ENCODE data around the gene RCAN1. TPM values are rescaled to one million over a fixed set of nuclear protein-coding genes. Genes with fewer than 3 reads are reported as not detected.

RCAN1 gene
- total RNA-seq, 1 experiment from 2014 or later, result 2.5 TPM

DNA sequence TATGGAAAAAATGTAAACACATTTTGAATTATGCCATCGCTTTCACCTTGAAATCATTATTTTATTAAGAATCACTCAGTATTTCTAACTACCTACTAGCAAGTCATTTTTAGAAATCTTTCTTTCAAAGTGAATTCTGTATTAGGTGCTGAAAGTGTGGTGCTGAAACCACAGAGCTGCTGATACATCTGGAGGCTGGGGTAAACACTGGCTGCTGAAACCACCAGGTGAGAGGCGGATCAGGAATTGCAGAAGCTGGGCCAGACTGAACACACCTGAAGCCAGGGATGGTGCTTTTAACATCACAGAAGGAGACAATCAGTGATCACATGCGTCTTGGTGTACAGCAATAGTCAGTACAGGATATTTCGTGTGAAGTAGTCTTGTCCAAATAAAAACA, 60.7 kb downstream of the RCAN1 start:
- H3K4me2 ChIP-seq (ENCODE audit: low read depth, low read length, poor library complexity, severe bottlenecking), result no peak overlapping the region
- no peak overlapping the region for H3K4me3 ChIP-seq (ENCODE audit: low read length)
- no peak for DNase-seq
- H3K9me3 ChIP-seq (ENCODE audit: low read length), result no peaks in the 10 kb centered on the region
- H3K79me2 ChIP-seq (ENCODE audit: low read length), result no peaks in the 10 kb centered on the region
- no peak overlapping the region for H3K9ac ChIP-seq (ENCODE audit: low read length)
- no peak overlapping the region for H3K27ac ChIP-seq (ENCODE audit: low read length)
- no peaks in the 10 kb centered on the region for H3K36me3 ChIP-seq (ENCODE audit: insufficient read depth, low read length)
- no peaks in the 10 kb centered on the region; the same call in 1 of the 2 replicates for H4K20me1 ChIP-seq (ENCODE audit: insufficient read depth, low read depth, low read length)
- H3K27me3 ChIP-seq (ENCODE audit: low read length), result no peaks in the 10 kb centered on the region
- no peaks in the 10 kb centered on the region for H3K4me1 ChIP-seq (ENCODE audit: low read length)
- H2AFZ ChIP-seq (ENCODE audit: low read length), result no peak overlapping the region
- no peaks in the 10 kb centered on the region for H3K9me2 ChIP-seq (replicated peaks; ENCODE audit: insufficient read depth, low read length)

DNA sequence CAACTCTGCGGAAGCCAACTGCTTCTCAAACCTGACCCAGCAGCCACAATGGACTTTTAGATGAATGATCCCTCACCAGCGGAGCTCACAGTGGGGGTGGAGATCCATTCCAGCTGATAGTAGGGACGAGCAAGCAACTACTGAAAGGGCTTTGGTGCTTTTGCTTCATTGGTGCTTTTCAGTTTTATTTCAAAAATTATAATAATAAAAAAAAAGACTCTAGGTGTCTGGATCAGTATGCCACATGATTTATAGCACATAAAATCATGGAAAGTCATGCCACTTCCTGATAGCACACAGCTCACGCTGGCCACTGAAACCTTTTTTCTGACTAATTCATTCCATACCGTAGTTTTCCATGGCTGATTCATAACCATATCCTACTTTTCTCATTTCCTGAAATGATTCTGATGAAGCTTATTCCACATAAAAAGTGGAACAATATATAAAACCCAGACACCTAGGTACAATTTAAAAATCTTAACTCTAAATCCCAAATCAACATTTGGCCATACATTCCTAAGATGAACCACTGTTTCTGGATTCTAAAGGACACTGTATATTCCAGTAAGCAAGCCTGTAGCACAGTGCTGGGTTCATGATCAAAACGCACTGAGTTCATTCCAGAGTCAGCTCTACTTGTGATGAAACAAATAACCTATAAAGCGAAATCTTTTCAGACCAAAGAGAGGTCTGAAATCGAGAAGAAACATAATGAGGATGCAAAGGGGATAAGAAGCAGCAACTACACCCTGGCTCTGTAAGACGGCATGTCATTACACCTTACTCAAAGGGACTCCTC, 61.6 kb downstream of the RCAN1 start:
- Histone ChIP-seq H3K4me3 (ENCODE audit: low read length) (no peak overlapping the region), H3K36me3 (ENCODE audit: insufficient read depth, low read length) (no peaks in the 10 kb centered on the region), H3K9me2 (replicated peaks; ENCODE audit: insufficient read depth, low read length) (no peaks in the 10 kb centered on the region), H3K79me2 (ENCODE audit: low read length) (no peaks in the 10 kb centered on the region), H3K4me2 (ENCODE audit: low read depth, low read length, poor library complexity, severe bottlenecking) (no peak overlapping the region), H3K27ac (ENCODE audit: low read length) (no peak overlapping the region), H3K9ac (ENCODE audit: low read length) (no peak overlapping the region), H3K9me3 (ENCODE audit: low read length) (no peaks in the 10 kb centered on the region), H4K20me1 (ENCODE audit: insufficient read depth, low read depth, low read length) (no peaks in the 10 kb centered on the region; the same call in 1 of the 2 replicates), H3K4me1 (ENCODE audit: low read length) (no peaks in the 10 kb centered on the region), H2AFZ (ENCODE audit: low read length) (no peak overlapping the region), H3K27me3 (ENCODE audit: low read length) (no peaks in the 10 kb centered on the region)
- no peak for DNase-seq

- Histone ChIP-seq H3K9ac (ENCODE audit: low read length) (no peak overlapping the region), H2AFZ (ENCODE audit: low read length) (no peak overlapping the region)
Measured at GRCh38 chr21:34552360-34553098, 62.4 kb downstream of the RCAN1 start.

DNA sequence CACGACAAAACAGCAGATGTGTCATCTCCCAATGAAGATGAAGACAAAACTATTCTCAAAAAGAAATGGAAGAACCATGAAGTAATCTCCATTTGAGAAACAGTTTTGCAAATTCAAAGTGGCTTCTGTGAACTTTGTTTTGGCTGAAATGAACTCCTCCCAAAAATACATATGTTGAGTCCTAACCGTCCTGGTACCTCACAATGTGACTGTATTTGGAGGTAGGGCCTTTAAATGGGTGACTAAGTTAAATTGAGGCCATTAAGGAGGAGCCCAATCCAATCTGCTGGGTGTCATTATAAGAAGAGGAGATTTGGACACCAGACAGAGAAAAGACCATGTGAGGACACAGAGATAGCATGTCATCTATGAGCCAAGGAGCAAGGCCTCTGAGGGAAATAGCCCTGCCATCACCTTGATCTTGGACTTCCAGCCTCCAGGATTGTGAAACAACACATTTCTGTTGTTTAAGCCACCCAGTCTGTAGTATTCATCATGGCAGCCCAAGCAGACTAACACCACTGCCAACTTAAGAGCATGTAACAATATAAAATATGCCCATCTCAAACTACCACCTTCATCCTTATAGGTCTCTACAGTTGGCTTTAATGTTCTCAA, 64.6 kb downstream of the RCAN1 start:
- Histone ChIP-seq H3K27ac (ENCODE audit: low read length) (no peak overlapping the region), H3K4me2 (ENCODE audit: low read depth, low read length, poor library complexity, severe bottlenecking) (no peak overlapping the region), H3K27me3 (ENCODE audit: low read length) (no peaks in the 10 kb centered on the region), H3K36me3 (ENCODE audit: insufficient read depth, low read length) (no peaks in the 10 kb centered on the region), H3K9ac (ENCODE audit: low read length) (no peak overlapping the region), H3K9me3 (ENCODE audit: low read length) (no peaks in the 10 kb centered on the region), H3K79me2 (ENCODE audit: low read length) (no peaks in the 10 kb centered on the region), H4K20me1 (ENCODE audit: insufficient read depth, low read depth, low read length) (no peaks in the 10 kb centered on the region; the same call in 1 of the 2 replicates), H3K4me1 (ENCODE audit: low read length) (peaks cover 7% of the 10 kb centered on the region), H2AFZ (ENCODE audit: low read length) (no peak overlapping the region), H3K4me3 (ENCODE audit: low read length) (no peak overlapping the region), H3K9me2 (replicated peaks; ENCODE audit: insufficient read depth, low read length) (no peaks in the 10 kb centered on the region)
- DNase-seq, result no peak

More at GRCh38 chr21:34552360-34553098, 62.4 kb downstream of the RCAN1 start:
- no peaks in the 10 kb centered on the region for H3K36me3 ChIP-seq (ENCODE audit: insufficient read depth, low read length)
- no peak overlapping the region for H3K27ac ChIP-seq (ENCODE audit: low read length)
- no peaks in the 10 kb centered on the region for H3K9me3 ChIP-seq (ENCODE audit: low read length)
- H3K27me3 ChIP-seq (ENCODE audit: low read length), result no peaks in the 10 kb centered on the region
- no peak overlapping the region for H3K4me2 ChIP-seq (ENCODE audit: low read depth, low read length, poor library complexity, severe bottlenecking)
- no peaks in the 10 kb centered on the region for H3K9me2 ChIP-seq (replicated peaks; ENCODE audit: insufficient read depth, low read length)
- H3K4me3 ChIP-seq (ENCODE audit: low read length), result no peak overlapping the region
- no peaks in the 10 kb centered on the region for H3K79me2 ChIP-seq (ENCODE audit: low read length)
- no peaks in the 10 kb centered on the region; the same call in 1 of the 2 replicates for H4K20me1 ChIP-seq (ENCODE audit: insufficient read depth, low read depth, low read length)
- no peak for DNase-seq
- H3K4me1 ChIP-seq (ENCODE audit: low read length), result no peaks in the 10 kb centered on the region

DNA sequence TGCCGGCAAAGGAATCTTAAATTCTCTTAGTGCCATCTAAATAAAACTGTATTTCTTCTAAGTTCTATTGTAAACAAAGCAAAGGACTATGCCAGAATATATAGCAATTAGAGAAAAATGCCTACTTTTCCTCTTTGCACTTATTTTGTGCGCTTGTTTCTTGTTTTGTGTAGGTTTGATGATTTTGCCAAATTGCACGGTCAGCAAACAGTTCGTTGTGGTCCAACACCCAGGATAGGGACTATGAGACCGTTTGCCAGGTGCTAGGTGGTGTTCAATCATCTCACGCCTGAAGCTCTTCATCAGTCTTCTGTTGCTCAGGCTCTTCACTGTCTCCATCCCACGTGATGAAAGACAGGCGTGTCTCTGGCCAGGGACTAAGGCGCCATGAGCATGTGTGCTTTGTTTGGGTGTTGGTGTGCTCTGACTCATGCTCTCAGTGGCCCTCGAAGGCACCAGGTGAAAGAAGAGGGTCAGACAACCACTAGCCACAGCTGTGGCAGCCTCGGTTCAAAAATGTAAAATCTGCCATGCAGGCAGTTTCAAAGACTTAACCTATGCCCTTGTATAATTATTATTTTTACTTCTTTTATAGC, 66.0 kb downstream of the RCAN1 start:
- H3K27me3 ChIP-seq (ENCODE audit: low read length), result no peaks in the 10 kb centered on the region; the same call in 1 of the 2 replicates
- no peak overlapping the region for H3K9ac ChIP-seq (ENCODE audit: low read length)
- H2AFZ ChIP-seq (ENCODE audit: low read length), result no peak overlapping the region
- H3K79me2 ChIP-seq (ENCODE audit: low read length), result no peaks in the 10 kb centered on the region
- no peak overlapping the region for H3K27ac ChIP-seq (ENCODE audit: low read length)
- H4K20me1 ChIP-seq (ENCODE audit: insufficient read depth, low read depth, low read length), result no peaks in the 10 kb centered on the region; the same call in 1 of the 2 replicates
- DNase-seq, result no peak
- H3K9me3 ChIP-seq (ENCODE audit: low read length), result no peaks in the 10 kb centered on the region
- no peak overlapping the region for H3K4me2 ChIP-seq (ENCODE audit: low read depth, low read length, poor library complexity, severe bottlenecking)
- no peak overlapping the region for H3K4me3 ChIP-seq (ENCODE audit: low read length)
- no peaks in the 10 kb centered on the region for H3K36me3 ChIP-seq (ENCODE audit: insufficient read depth, low read length)
- H3K4me1 ChIP-seq (ENCODE audit: low read length), result peaks cover 15% of the 10 kb centered on the region
- no peaks in the 10 kb centered on the region for H3K9me2 ChIP-seq (replicated peaks; ENCODE audit: insufficient read depth, low read length)

GRCh38 chr21:34546542-34546941, 68.4 kb downstream of the RCAN1 start:
- no peak overlapping the region for H2AFZ ChIP-seq (ENCODE audit: low read length)
- H4K20me1 ChIP-seq (ENCODE audit: insufficient read depth, low read depth, low read length), result no peaks in the 10 kb centered on the region; the same call in 1 of the 2 replicates
- H3K79me2 ChIP-seq (ENCODE audit: low read length), result no peaks in the 10 kb centered on the region
- no peaks in the 10 kb centered on the region for H3K9me3 ChIP-seq (ENCODE audit: low read length)
- H3K36me3 ChIP-seq (ENCODE audit: insufficient read depth, low read length), result no peaks in the 10 kb centered on the region
- no peak overlapping the region for H3K27ac ChIP-seq (ENCODE audit: low read length)
- no peaks in the 10 kb centered on the region for H3K9me2 ChIP-seq (replicated peaks; ENCODE audit: insufficient read depth, low read length)
- H3K9ac ChIP-seq (ENCODE audit: low read length), result no peak overlapping the region
- no peak for DNase-seq
- H3K4me2 ChIP-seq (ENCODE audit: low read depth, low read length, poor library complexity, severe bottlenecking), result no peak overlapping the region
- H3K27me3 ChIP-seq (ENCODE audit: low read length), result no peaks in the 10 kb centered on the region; the same call in 1 of the 2 replicates
- no peak overlapping the region for H3K4me3 ChIP-seq (ENCODE audit: low read length)
- H3K4me1 ChIP-seq (ENCODE audit: low read length), result peaks cover 15% of the 10 kb centered on the region

DNA sequence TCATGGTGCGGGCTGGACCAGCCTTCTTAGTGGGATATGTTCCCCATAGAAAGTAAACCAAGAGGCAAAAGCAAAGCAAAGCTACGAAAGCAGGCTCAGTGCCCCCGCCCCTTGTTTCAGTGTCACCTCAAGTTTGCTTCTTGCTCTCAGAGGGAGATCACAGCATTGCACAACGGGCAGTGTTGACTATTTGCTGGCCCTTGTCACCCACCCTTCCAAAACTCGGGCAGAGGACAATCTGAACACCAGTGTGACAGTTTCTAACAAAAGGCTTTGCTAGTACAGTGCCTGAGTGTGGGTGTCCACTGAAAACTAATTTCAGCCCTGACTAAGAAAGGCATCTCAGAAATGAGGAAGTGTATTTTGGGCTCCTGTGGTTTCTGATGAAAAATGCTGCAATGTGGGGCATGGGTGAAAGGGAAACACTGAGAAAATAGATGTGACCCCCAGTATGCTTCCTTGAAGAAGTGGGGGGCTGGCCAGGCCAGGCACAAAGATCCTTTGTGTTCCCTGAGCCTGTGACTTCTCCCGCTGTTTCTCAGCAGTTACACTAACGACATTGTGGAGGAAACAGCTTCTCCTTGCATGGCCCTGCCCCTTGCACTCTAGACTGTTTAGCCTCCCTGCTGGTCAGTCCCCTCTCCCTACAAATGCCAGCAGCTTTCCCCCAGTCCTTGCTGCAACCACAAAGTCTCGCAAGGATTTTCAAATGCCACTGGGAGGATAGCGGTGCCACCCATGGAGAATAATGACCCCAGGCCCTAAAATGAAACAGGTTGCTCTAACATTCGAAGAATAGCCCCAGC, 69.6 kb downstream of the RCAN1 start:
- H3K27ac ChIP-seq (ENCODE audit: low read length), result no peak overlapping the region
- peak overlapping the region; percentile 39; the same call in 1 of the 2 replicates for H3K4me3 ChIP-seq (ENCODE audit: low read length)
- no peaks in the 10 kb centered on the region for H3K9me3 ChIP-seq (ENCODE audit: low read length)
- no peaks in the 10 kb centered on the region for H3K9me2 ChIP-seq (replicated peaks; ENCODE audit: insufficient read depth, low read length)
- H3K4me2 ChIP-seq (ENCODE audit: low read depth, low read length, poor library complexity, severe bottlenecking), result peak overlapping the region; percentile 61
- peak; percentile 81 for DNase-seq
- peaks cover 15% of the 10 kb centered on the region for H3K4me1 ChIP-seq (ENCODE audit: low read length)
- peak overlapping the region; percentile 37; the same call in 1 of the 2 replicates for H3K9ac ChIP-seq (ENCODE audit: low read length)
- no peaks in the 10 kb centered on the region; the same call in 1 of the 2 replicates for H3K27me3 ChIP-seq (ENCODE audit: low read length)
- H2AFZ ChIP-seq (ENCODE audit: low read length), result peak overlapping the region; percentile 0; the same call in 1 of the 2 replicates
- no peaks in the 10 kb centered on the region for H3K36me3 ChIP-seq (ENCODE audit: insufficient read depth, low read length)
- no peaks in the 10 kb centered on the region; the same call in 1 of the 2 replicates for H4K20me1 ChIP-seq (ENCODE audit: insufficient read depth, low read depth, low read length)
- no peaks in the 10 kb centered on the region for H3K79me2 ChIP-seq (ENCODE audit: low read length)

Measured in Karpas-422 (cell line).